ENCODE data around the gene VPS37C. TPM values are rescaled to one million over a fixed set of nuclear protein-coding genes. Genes with fewer than 3 reads are reported as not detected.
A peak's percentile ranks its signal among the peaks of the same experiment; 100 is the strongest.
"Not testable (repeated sequence)": the region's sequence is repeated elsewhere in the genome, so short reads cannot be mapped to it uniquely, and the experiment has no call there.

The VPS37C gene
- total RNA-seq, 2 donors from 2014 or later = 9.7 to 13.3 TPM

GRCh38 chr11:61168800-61169199, 7.6 kb upstream of the VPS37C start:
- no peak for DNase-seq (ENCODE audit: low spot score)
- Mint-ChIP-seq H3K9me3 (peaks cover 5% of the 10 kb centered on the region), H3K4me1 (ENCODE audit: low read depth in 2 of 2) (peaks cover 28 to 38% of the 10 kb centered on the region in 2 donors), H3K36me3 (no peaks in the 10 kb centered on the region), H3K27ac (no peak overlapping the region), H3K4me3 (no peak overlapping the region), H3K27me3 (peaks cover 0 to 16% of the 10 kb centered on the region in 2 donors)
- no peak for ATAC-seq

DNA sequence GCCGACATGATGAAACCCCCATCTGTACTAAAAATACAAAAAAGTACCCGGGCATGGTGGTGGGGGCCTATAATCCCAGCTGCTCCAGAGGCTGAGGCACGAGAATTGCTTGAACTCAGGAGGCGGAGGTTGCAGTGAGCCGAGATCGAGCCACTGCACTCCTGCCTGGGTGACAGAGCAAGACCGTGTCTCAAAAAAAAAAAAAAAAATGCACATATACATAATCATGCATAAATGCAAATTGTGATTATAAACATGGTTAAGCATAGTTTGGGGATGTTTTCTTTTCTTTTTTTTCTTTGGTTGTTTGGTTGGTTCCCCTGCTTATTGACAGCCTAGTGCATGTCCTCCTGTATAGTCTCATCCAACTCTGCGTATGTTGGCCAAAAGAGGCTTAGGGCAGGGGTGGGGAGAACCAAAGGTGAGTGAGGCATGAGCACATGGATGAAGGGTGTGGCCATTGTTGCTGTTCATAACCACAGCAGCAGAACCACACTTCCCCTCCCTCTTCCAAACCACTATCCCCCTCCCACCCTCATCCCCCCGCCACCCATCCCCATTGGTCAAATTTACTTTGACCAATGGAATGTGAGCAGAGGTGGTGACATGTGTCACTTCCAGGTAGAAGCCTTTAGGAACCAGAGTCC, 6.9 kb upstream of the VPS37C start:
- peaks cover 5% of the 10 kb centered on the region for H3K9me3 Mint-ChIP-seq
- ATAC-seq = no peak
- H3K4me1 Mint-ChIP-seq (ENCODE audit: low read depth in 2 of 2) = peaks cover 31 to 39% of the 10 kb centered on the region in 2 donors
- peaks cover 0 to 13% of the 10 kb centered on the region in 2 donors for H3K27me3 Mint-ChIP-seq
- H3K4me3 Mint-ChIP-seq = no peak overlapping the region
- no peak for DNase-seq (ENCODE audit: low spot score)
- peak overlapping the region in 1 of 2 donors; percentile 45 for H3K27ac Mint-ChIP-seq
- H3K36me3 Mint-ChIP-seq = no peaks in the 10 kb centered on the region

DNA sequence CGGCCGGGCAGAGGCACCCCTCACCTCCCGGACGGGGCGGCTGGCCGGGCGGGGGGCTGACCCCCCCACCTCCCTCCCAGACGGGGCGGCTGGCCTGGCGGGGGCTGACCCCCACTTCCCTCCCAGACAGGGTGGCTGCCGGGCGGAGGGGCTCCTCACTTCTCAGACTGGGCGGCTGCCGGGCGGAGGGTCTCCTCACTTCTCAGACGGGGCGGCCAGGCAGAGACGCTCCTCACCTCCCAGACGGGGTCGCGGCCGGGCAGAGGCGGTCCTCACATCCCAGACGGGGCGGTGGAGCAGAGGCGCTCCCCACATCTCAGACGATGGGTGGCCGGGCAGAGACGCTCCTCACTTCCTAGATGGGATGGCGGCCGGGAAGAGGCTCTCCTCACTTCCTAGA, 5.1 kb upstream of the VPS37C start:
- ATAC-seq; H3K9me3 Mint-ChIP-seq; H3K36me3 Mint-ChIP-seq; H3K27ac Mint-ChIP-seq; H3K4me3 Mint-ChIP-seq; H3K27me3 Mint-ChIP-seq; DNase-seq (ENCODE audit: low spot score): not testable (repeated sequence)
- H3K4me1 Mint-ChIP-seq (ENCODE audit: low read depth in 2 of 2) = peaks cover 37 to 40% of the 10 kb centered on the region in 2 donors

GRCh38 chr11:61165785-61166184, 4.6 kb upstream of the VPS37C start:
- not testable (repeated sequence) for H3K27me3 Mint-ChIP-seq; H3K9me3 Mint-ChIP-seq; ATAC-seq; H3K4me3 Mint-ChIP-seq; DNase-seq (ENCODE audit: low spot score); H3K36me3 Mint-ChIP-seq
- Mint-ChIP-seq H3K4me1 (ENCODE audit: low read depth in 2 of 2) (peaks cover 38 to 41% of the 10 kb centered on the region in 2 donors), H3K27ac (peak overlapping the region in 1 of 2 donors; percentile 79)

GRCh38 chr11:61164606-61165424, 3.6 kb upstream of the VPS37C start:
- no peak for ATAC-seq
- Mint-ChIP-seq H3K9me3 (no peaks in the 10 kb centered on the region), H3K4me3 (peak overlapping the region; percentile 50), H3K36me3 (no peaks in the 10 kb centered on the region), H3K27me3 (no peaks in the 10 kb centered on the region), H3K4me1 (ENCODE audit: low read depth in 2 of 2) (peaks cover 45 to 48% of the 10 kb centered on the region in 2 donors), H3K27ac (peak overlapping the region; percentile 74 to 79)
- DNase-seq (ENCODE audit: low spot score) = no peak

DNA sequence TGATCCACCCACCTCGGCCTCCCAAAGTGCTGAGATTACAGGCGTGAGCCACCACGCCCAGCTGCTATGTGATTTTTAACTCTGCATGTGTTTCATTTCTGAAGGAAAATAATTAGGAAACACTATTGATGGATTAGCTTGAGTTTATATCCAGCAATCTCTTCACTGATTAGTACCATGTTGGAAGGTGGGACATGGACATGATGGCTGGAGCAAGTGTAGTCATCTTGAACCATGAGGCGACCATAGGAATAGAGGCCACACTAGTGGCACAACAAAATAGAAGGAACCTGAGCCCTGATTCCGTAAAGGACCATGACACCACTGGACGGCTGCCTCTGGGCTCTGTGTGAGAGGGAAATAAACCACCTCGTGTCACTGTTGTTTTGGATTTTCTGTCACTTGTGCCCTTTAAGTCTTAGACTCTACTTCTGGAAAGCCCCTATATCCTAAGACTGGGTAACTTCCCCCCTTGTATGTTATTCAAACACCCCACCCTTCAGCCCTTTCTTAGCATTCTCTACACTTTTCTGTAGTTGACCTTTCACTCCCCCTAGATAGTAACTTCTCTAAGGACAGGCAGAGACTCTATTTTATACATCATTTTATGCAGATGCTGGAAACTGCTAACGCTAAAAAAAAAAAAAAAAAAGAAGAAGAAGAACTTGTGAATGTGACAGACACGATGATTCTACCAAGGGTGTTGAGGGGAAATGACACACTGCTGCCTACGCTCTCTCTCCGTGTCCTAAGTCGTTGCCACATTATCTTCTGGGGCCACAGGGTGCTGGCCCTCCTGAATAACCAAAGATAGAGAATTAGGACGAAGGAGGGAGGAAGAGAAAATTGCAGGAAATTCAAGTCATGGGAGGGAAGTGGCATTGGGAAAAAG, 2.7 kb upstream of the VPS37C start:
- H3K4me3 Mint-ChIP-seq = peak overlapping the region; percentile 50
- peak overlapping the region; percentile 74 to 79 for H3K27ac Mint-ChIP-seq
- no peaks in the 10 kb centered on the region for H3K36me3 Mint-ChIP-seq
- ATAC-seq = no peak
- peaks cover 49% of the 10 kb centered on the region in 2 donors for H3K4me1 Mint-ChIP-seq (ENCODE audit: low read depth in 2 of 2)
- no peaks in the 10 kb centered on the region for H3K27me3 Mint-ChIP-seq
- no peaks in the 10 kb centered on the region for H3K9me3 Mint-ChIP-seq
- DNase-seq (ENCODE audit: low spot score) = no peak

- H3K4me3 Mint-ChIP-seq = peak overlapping the region; percentile 91
- no peaks in the 10 kb centered on the region for H3K27me3 Mint-ChIP-seq
- H3K36me3 Mint-ChIP-seq = no peaks in the 10 kb centered on the region
- no peaks in the 10 kb centered on the region for H3K9me3 Mint-ChIP-seq
- DNase-seq (ENCODE audit: low spot score) (no peak), ATAC-seq (no peak)
- no peak overlapping the region for H3K27ac Mint-ChIP-seq
- peaks cover 50 to 54% of the 10 kb centered on the region in 2 donors for H3K4me1 Mint-ChIP-seq (ENCODE audit: low read depth in 2 of 2)
Observed at GRCh38 chr11:61163021-61163420, 1.8 kb upstream of the VPS37C start.

DNA sequence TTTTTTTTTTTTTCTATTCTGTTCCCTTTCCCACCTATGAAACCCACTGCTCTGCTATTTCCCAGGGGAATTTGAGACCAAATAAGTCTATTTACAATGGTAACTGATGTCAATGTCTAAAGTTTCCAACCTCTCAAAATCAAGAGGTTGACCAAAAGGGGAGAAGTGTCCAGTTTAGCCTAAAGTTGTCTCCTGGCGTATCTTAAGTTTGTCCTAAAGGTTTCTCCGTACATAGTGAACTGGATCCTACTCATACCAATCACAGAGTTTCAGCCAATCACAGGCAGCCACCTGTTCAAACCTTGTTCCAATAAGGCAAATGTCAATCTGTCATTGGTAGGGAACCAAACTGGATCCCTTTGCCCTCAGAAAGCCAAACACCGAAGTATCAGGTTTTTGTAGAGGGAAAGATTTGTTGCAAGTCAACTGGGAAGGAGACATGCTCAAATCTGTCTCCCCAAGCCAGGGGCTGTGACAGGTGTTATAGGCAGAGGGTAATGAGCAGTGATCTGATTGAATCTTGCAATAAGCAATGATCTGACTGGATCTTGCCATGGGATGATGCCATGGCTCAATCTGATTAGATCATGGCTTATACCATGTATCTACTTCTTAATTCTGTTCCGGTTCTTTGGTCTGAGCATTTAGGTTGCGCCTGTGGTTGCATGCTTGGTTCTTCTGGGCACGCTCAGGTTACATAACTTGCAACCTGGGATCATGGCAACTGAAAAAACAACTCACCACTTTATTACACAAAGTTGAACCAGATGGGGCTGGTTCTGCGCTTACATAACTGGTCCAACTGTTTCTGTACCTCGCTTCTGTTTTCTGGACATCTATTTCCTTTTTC, 1.1 kb upstream of the VPS37C start:
- Mint-ChIP-seq H3K36me3 (no peaks in the 10 kb centered on the region), H3K27ac (peak overlapping the region; percentile 87 to 94), H3K4me1 (ENCODE audit: low read depth in 2 of 2) (peaks cover 47 to 50% of the 10 kb centered on the region in 2 donors), H3K4me3 (peak overlapping the region; percentile 91), H3K27me3 (no peaks in the 10 kb centered on the region), H3K9me3 (no peaks in the 10 kb centered on the region)
- DNase-seq (ENCODE audit: low spot score) = no peak
- ATAC-seq = no peak

DNA sequence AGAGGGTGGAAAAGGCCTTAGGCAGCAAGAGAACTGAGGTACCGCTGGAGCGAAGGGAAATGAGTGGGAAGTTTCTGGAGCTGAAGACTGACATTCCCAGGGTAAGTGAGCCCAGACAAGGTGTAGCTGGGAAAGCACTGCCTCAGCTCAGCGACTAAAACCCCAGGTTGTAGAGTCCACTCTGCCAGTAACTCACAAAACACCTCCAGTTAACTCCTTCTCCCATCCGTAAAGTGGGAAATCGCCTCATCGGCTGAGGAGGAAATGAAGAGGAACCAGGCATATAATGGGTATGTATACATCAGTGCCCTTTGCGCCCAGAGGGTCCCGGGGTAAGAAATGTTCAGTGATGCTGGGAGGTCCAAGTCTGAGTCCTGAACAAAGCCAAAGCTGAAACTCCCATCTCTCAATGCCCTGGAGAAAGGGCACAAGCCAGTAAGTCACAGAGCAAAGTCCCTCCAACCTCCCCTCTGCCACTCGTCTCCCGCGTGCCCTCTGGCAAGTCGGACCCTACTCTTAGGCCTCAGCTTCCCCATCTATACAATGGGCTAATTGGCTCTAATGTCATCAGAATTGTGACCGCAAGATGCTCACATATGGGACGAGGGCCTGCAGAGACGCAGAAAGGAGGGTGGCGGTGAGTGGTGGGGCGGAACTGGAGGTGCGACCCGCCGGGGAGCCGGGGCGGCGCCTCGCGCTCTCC, 588 bp downstream of the VPS37C start:
- peaks cover 48 to 49% of the 10 kb centered on the region in 2 donors for H3K4me1 Mint-ChIP-seq (ENCODE audit: low read depth in 2 of 2)
- no peak for DNase-seq (ENCODE audit: low spot score)

DNA sequence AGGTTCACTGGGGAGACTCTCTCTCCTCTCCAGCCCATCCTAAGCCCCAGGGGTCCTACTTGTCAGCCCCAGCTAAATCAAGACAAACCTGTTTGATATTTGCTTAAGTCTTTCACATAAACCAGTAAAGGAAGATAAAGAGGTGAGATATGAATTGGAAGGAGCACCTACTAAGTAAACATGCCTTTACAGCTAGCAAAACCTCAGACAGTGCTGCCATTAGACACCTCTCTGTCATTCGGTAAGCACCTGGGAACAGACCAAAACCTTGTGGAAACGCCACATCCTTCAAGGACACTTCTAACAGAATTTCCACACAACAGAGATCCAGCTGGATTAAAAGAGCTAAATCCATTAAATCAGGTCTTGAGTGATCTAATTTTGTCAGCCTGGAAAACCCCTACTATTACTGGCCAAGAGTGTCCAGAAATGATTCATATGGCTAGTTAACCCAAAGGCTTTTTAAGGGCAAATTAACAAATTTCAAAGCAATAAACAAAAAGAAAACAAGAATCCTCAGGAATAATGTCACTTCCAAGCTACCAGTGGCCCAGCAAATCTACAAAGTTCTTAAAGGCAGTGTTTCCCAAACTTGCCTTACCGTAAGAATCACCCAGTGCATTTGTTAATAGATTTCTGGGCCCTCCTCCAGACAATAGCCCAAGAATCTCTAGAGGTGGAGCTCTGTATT, 2.4 kb downstream of the VPS37C start:
- peaks cover 5% of the 10 kb centered on the region for H3K9me3 Mint-ChIP-seq
- H3K36me3 Mint-ChIP-seq = peaks cover 17% of the 10 kb centered on the region
- no peak for DNase-seq (ENCODE audit: low spot score)
- no peak for ATAC-seq
- no peaks in the 10 kb centered on the region for H3K27me3 Mint-ChIP-seq
- H3K27ac Mint-ChIP-seq = no peak overlapping the region
- H3K4me3 Mint-ChIP-seq = peak overlapping the region; percentile 29
- peaks cover 34 to 35% of the 10 kb centered on the region in 2 donors for H3K4me1 Mint-ChIP-seq (ENCODE audit: low read depth in 2 of 2)

More for the DNA sequence above, 588 bp downstream of the VPS37C start:
- H3K4me3 Mint-ChIP-seq = peak overlapping the region; percentile 91
- no peaks in the 10 kb centered on the region for H3K9me3 Mint-ChIP-seq
- no peaks in the 10 kb centered on the region for H3K36me3 Mint-ChIP-seq
- no peaks in the 10 kb centered on the region for H3K27me3 Mint-ChIP-seq
- H3K27ac Mint-ChIP-seq = peak overlapping the region; percentile 38 to 87
- no peak for ATAC-seq

- Mint-ChIP-seq H3K4me3 (no peak overlapping the region), H3K36me3 (peaks cover 18% of the 10 kb centered on the region), H3K9me3 (peaks cover 5% of the 10 kb centered on the region), H3K27ac (no peak overlapping the region), H3K27me3 (no peaks in the 10 kb centered on the region), H3K4me1 (ENCODE audit: low read depth in 2 of 2) (peaks cover 28 to 30% of the 10 kb centered on the region in 2 donors)
- ATAC-seq = no peak
- no peak for DNase-seq (ENCODE audit: low spot score)
Observed at GRCh38 chr11:61157743-61158142, 3.5 kb downstream of the VPS37C start.

GRCh38 chr11:61155741-61156140, 5.5 kb downstream of the VPS37C start:
- no peak for ATAC-seq
- H3K4me3 Mint-ChIP-seq = no peak overlapping the region
- no peak overlapping the region for H3K27ac Mint-ChIP-seq
- peaks cover 14 to 16% of the 10 kb centered on the region in 2 donors for H3K4me1 Mint-ChIP-seq (ENCODE audit: low read depth in 2 of 2)
- H3K36me3 Mint-ChIP-seq = peaks cover 18% of the 10 kb centered on the region
- H3K27me3 Mint-ChIP-seq = no peaks in the 10 kb centered on the region
- peaks cover 5% of the 10 kb centered on the region for H3K9me3 Mint-ChIP-seq
- DNase-seq (ENCODE audit: low spot score) = no peak

Measured in natural killer cell treated with Interleukin-12 subunit alpha and Interleukin-12 subunit beta and Interleukin-15 and Interleukin-18, amount 100 ng/mL, for 72 hours (primary cell).